K562 (cell line): ENCODE measurements around the gene PRM1. TPM values are rescaled to one million over a fixed set of nuclear protein-coding genes. Genes with fewer than 3 reads are reported as not detected.

Experiments used
- CUX1 ChIP-seq: fragments of 200-800 bp; sonication (Bioruptor generic); IDR thresholded peaks from 2 replicates; pipeline ENCODE4 v1.6.1; 2016; ENCODE audit warnings: missing genetic modification characterization, missing compliant biosample characterization
- POLR2AphosphoS5 ChIP-seq: IDR thresholded peaks from 2 replicates; pipeline ENCODE4 v1.6.1; 2011; ENCODE audit warnings: mild to moderate bottlenecking, low read depth, low read length, moderate library complexity; ENCODE audit not compliant: control insufficient read depth, insufficient read depth
- PREB ChIP-seq: sonication (generic); formaldehyde crosslinking; IDR thresholded peaks from 2 replicates; pipeline ENCODE4 v1.8.1; 2023; ENCODE audit warnings: mild to moderate bottlenecking, missing genetic modification reagents
- RBFOX2 ChIP-seq: fragments of 200-400 bp; formaldehyde crosslinking; IDR thresholded peaks from 2 replicates; pipeline ENCODE4 v1.6.1; 2017; ENCODE audit warnings: low read depth, mild to moderate bottlenecking, low read length, moderate library complexity
- SAP30 ChIP-seq: fragments of 200-600 bp; sonication (generic); IDR thresholded peaks from 2 replicates; pipeline ENCODE4 v1.6.1; 2012; ENCODE audit warnings: borderline replicate concordance, low read depth, mild to moderate bottlenecking, moderate library complexity, low read length, control low read depth, inconsistent platforms; ENCODE audit not compliant: insufficient read depth, poor library complexity, severe bottlenecking
- SMAD2 ChIP-seq: fragments of 150-350 bp; IDR thresholded peaks from 2 replicates; pipeline ENCODE4 v1.6.1; 2014; ENCODE audit warnings: low read depth, mild to moderate bottlenecking, low read length
- TFAP4 ChIP-seq: sonication (generic); formaldehyde crosslinking; IDR thresholded peaks from 2 replicates; pipeline ENCODE4 v1.8.0; 2022; ENCODE audit warnings: missing genetic modification reagents, mild to moderate bottlenecking, moderate library complexity, borderline replicate concordance
- YY1 ChIP-seq, 3 experiments: IDR thresholded peaks; 2 replicates each; pipeline ENCODE4 v1.6.1; 2011; ENCODE audit warnings: low read length in 2 of 3, mild to moderate bottlenecking in 2 of 3, moderate library complexity in 2 of 3, borderline replicate concordance in 1 of 3, control low read depth in 1 of 3, low read depth in 1 of 3; ENCODE audit not compliant: insufficient read depth in 3 of 3, insufficient replicate concordance in 2 of 3, control insufficient read depth in 1 of 3, insufficient read length in 1 of 3; ENCODE audit errors: extremely low read depth in 1 of 3
- ZBTB9 ChIP-seq: fragments of 450-650 bp; formaldehyde crosslinking; IDR thresholded peaks from 2 replicates; pipeline ENCODE4 v1.4.0; 2020; ENCODE audit warnings: mild to moderate bottlenecking, moderate library complexity
- ZFP30 ChIP-seq: fragments of 250-450 bp; sonication (Bioruptor Pico); IDR thresholded peaks from 2 replicates; pipeline ENCODE4 v1.8.0; 2022; ENCODE audit warnings: moderate library complexity, mild to moderate bottlenecking, inconsistent platforms, borderline replicate concordance
- ZNF197 ChIP-seq: fragments of 200-800 bp; sonication (Bioruptor generic); IDR thresholded peaks from 2 replicates; pipeline ENCODE4 v1.6.1; 2016; ENCODE audit warnings: low read depth, missing genetic modification characterization, missing compliant biosample characterization
- ZNF408 ChIP-seq: fragments of 250-450 bp; sonication (Bioruptor Pico); IDR thresholded peaks from 2 replicates; pipeline ENCODE4 v1.4.0; 2020; ENCODE audit warnings: low read depth, mild to moderate bottlenecking, moderate library complexity
- polyA plus RNA-seq, 8 experiments: library from polyadenylated mRNA; depleted of rRNA in 4 of 8; stranded (reverse) in 5 of 8; unstranded in 3 of 8; fragments of >200 nt; fragmentation: Nextera tagmentation in 2 of 8; fragmentation: Illumina TruSeq in 1 of 8; extraction: Ambion mirVana in 2 of 8; extraction: Trizol in 1 of 8; gene quantifications; 2 replicates each; pipeline versions ENCODE4 v1.2.1 to v1.2.3, GENCODE V29; 2011 to 2014; ENCODE audit warnings: inconsistent platforms in 1 of 8, missing spikeins in 1 of 8
- total RNA-seq, 7 experiments: library from RNA; depleted of rRNA in 6 of 7; stranded (reverse); fragments of >200 nt in 6 of 7; fragmentation: Illumina TruSeq in 2 of 7; extraction: Trizol in 2 of 7; gene quantifications; 2 replicates each; pipeline versions ENCODE4 v1.2.1 to v1.2.3, GENCODE V29; 2011 to 2021; ENCODE audit warnings: low replicate concordance in 1 of 7

The PRM1 gene
- total and polyA plus RNA-seq, 9 of the 15 experiments (the other 6 are each of a cell fraction or from before 2014, with no cell fraction given): not detected

GRCh38 chr16:11255737-11256660 is 25.1 kb downstream of the PRM1 start, which contains the start of gene SOCS1 (continued):
- TF ChIP-seq ZFP30 (CRISPR knock-in tag) (no peak), RBFOX2 (peak; percentile 86), ZNF197 (CRISPR knock-in tag) (no peak), TFAP4 (CRISPR knock-in tag) (peak; percentile 98), PREB (CRISPR knock-in tag) (no peak), SMAD2 (no peak), ZNF408 (no peak), YY1 (IDR thresholded peaks at IDR 0.05; ENCODE audit: borderline replicate concordance in 1 of 3, control insufficient read depth in 1 of 3, extremely low read depth in 1 of 3, insufficient read depth in 3 of 3, insufficient read length in 1 of 3, insufficient replicate concordance in 2 of 3, low read depth in 1 of 3, low read length in 2 of 3) (peak in 2 of 3 experiments; percentile 5 to 59), ZBTB9 (peak; percentile 83; the same call in 1 of the 2 replicates), SAP30 (peak; percentile 90), CUX1 (CRISPR knock-in tag) (no peak), POLR2AphosphoS5 (peak; percentile 77; the same call in 1 of the 2 replicates)
